Measurements from ENCODE around the gene GOLGA2. TPM values are rescaled to one million over a fixed set of nuclear protein-coding genes. Genes with fewer than 3 reads are reported as not detected.

Gene GOLGA2
- total and polyA plus RNA-seq, 2 of the 13 experiments (the other 11 are each of a cell fraction or from before 2014, with no cell fraction given) = 45.3 to 45.8 TPM

DNA sequence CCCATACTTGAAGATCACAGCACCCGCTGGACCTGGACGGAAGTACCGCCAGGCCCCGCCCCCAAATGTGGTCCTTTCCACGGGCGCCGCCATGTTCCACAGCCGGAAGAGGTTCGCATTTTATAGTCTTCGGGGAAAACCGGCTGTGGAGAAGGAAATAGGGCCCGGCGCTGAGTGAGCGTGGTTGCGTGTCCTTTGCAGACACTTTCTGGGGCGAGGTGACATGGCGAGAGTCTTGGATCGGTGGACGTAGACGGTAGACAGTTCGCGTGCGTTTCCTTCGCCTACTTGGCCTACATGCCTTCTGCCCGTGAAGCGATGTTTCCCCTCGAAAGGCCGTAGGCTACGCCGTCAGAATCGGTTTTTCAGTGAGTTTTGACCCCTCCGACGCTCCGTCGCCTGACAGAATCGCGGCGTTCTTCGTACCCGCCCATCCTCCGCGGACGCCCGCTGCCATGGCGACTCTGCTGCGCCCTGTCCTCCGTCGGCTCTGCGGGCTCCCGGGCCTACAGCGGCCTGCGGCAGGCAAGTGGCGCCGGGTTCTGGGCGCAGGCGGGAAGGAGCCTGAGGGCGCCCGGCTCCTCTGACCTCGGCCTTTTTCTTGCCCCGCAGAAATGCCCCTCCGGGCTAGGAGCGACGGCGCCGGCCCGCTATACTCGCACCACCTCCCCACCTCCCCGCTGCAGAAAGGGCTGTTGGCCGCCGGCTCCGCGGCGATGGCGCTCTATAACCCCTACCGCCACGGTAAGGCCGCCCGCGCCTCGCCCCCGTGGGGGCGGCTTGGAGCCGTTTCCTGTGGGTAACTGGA, 46.8 kb upstream of the GOLGA2 start, which contains the start of the genes COQ4 and TRUB2 (continued):
- peak; percentile 94 for TF ChIP-seq ZBTB40 (IDR thresholded peaks at IDR 0.05)
- TF ChIP-seq ZBTB40 (CRISPR knock-in tag; IDR thresholded peaks at IDR 0.05) = peak; percentile 90
- peak; percentile 84 for TF ChIP-seq ZNF18 (CRISPR knock-in tag; IDR thresholded peaks at IDR 0.05; ENCODE audit: insufficient replicate concordance)
- peak; percentile 56 for TF ChIP-seq MNT (IDR thresholded peaks at IDR 0.05)
- no peak for TF ChIP-seq NR1H2 (CRISPR knock-in tag; IDR thresholded peaks at IDR 0.05; ENCODE audit: borderline replicate concordance, low read depth)
- TF ChIP-seq PCBP2 (optimal IDR thresholded peaks at IDR 0.05; ENCODE audit: low read depth, low read length, poor library complexity, severe bottlenecking) = no peak
- no peak for TF ChIP-seq HMG20A (CRISPR knock-in tag; IDR thresholded peaks at IDR 0.05; ENCODE audit: borderline replicate concordance)
- TF ChIP-seq, protein P1, sequence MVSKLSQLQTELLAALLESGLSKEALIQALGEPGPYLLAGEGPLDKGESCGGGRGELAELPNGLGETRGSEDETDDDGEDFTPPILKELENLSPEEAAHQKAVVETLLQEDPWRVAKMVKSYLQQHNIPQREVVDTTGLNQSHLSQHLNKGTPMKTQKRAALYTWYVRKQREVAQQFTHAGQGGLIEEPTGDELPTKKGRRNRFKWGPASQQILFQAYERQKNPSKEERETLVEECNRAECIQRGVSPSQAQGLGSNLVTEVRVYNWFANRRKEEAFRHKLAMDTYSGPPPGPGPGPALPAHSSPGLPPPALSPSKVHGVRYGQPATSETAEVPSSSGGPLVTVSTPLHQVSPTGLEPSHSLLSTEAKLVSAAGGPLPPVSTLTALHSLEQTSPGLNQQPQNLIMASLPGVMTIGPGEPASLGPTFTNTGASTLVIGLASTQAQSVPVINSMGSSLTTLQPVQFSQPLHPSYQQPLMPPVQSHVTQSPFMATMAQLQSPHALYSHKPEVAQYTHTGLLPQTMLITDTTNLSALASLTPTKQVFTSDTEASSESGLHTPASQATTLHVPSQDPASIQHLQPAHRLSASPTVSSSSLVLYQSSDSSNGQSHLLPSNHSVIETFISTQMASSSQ (IDR thresholded peaks at IDR 0.05; ENCODE audit: low read depth) = 0 out of 2 replicates have a peak, but pooled peaks have one; percentile 42
- TF ChIP-seq, protein P1 (CRISPR knock-in tag; IDR thresholded peaks at IDR 0.05; ENCODE audit: borderline replicate concordance) = peak; percentile 72

Data from HepG2 (cell line).